Measurements from ENCODE around the gene ITPKB.

- no peak for TF ChIP-seq POLR2A (IDR thresholded peaks at IDR 0.05)
- TF ChIP-seq, protein P1, sequence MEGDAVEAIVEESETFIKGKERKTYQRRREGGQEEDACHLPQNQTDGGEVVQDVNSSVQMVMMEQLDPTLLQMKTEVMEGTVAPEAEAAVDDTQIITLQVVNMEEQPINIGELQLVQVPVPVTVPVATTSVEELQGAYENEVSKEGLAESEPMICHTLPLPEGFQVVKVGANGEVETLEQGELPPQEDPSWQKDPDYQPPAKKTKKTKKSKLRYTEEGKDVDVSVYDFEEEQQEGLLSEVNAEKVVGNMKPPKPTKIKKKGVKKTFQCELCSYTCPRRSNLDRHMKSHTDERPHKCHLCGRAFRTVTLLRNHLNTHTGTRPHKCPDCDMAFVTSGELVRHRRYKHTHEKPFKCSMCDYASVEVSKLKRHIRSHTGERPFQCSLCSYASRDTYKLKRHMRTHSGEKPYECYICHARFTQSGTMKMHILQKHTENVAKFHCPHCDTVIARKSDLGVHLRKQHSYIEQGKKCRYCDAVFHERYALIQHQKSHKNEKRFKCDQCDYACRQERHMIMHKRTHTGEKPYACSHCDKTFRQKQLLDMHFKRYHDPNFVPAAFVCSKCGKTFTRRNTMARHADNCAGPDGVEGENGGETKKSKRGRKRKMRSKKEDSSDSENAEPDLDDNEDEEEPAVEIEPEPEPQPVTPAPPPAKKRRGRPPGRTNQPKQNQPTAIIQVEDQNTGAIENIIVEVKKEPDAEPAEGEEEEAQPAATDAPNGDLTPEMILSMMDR (IDR thresholded peaks at IDR 0.05): no peak
These were observed 134.3 kb downstream of the ITPKB start for GRCh38 chr1:226604560-226605317.

Data from heart left ventricle (tissue), 13 donors.